Thymus (tissue), 11 donors: ENCODE data around the gene TMEM52. TPM values are rescaled to one million over a fixed set of nuclear protein-coding genes. Genes with fewer than 3 reads are reported as not detected.
A peak's percentile ranks its signal among the peaks of the same experiment; 100 is the strongest.

Experiments used
- DNase-seq, 9 donors: peaks; one replicate each; pipeline ENCODE4 v3.0.0-alpha.2; 2013; ENCODE audit warnings: low spot score in 9 of 9, low read depth in 6 of 9, missing footprints in 1 of 9
- H3K27ac ChIP-seq, 2 donors: one replicate each; pipeline ENCODE4 v1.5.1; 2013; ENCODE audit warnings: control low read depth in 1 of 2, low read depth in 1 of 2, low read length in 1 of 2, mild to moderate bottlenecking in 1 of 2, moderate library complexity in 1 of 2
- H3K27me3 ChIP-seq, 2 donors: one replicate each; pipeline ENCODE4 v1.5.1; 2013; ENCODE audit warnings: low read length in 1 of 2; ENCODE audit not compliant: control insufficient read depth in 2 of 2, insufficient read depth in 1 of 2
- H3K36me3 ChIP-seq, 2 donors: one replicate each; pipeline ENCODE4 v1.5.1; 2013; ENCODE audit warnings: low read length in 1 of 2, mild to moderate bottlenecking in 1 of 2, moderate library complexity in 1 of 2; ENCODE audit not compliant: control insufficient read depth in 2 of 2, insufficient read depth in 2 of 2
- H3K4me1 ChIP-seq, 2 donors: one replicate each; pipeline ENCODE4 v1.5.1; 2013; ENCODE audit warnings: low read length in 2 of 2; ENCODE audit not compliant: control insufficient read depth in 2 of 2, insufficient read depth in 2 of 2
- H3K4me3 ChIP-seq, 2 donors: one replicate each; pipeline ENCODE4 v1.5.1; 2013; ENCODE audit warnings: low read length in 2 of 2, control low read depth in 1 of 2, mild to moderate bottlenecking in 1 of 2
- H3K9me3 ChIP-seq, 2 donors: one replicate each; pipeline ENCODE4 v1.5.1; 2013; ENCODE audit warnings: low read length in 1 of 2, mild to moderate bottlenecking in 1 of 2; ENCODE audit not compliant: control insufficient read depth in 2 of 2, insufficient read depth in 1 of 2
- WGBS: extraction: QIAGEN DNeasy Blood & Tissue Kit; methylation state at CpG from one replicate; pipeline ENCODE4 v1.1.7; 2013; 5-methylcytosine and 5-hydroxymethylcytosine counted together
- polyA plus RNA-seq: library from polyadenylated mRNA; stranded (reverse); fragments of 200-250 nt; gene quantifications from one replicate; pipeline ENCODE4 v1.2.3, GENCODE V29; 2013
- total RNA-seq: library from RNA; stranded (reverse); fragments of 120-200 nt; gene quantifications from one replicate; pipeline ENCODE4 v1.2.4, GENCODE V29; 2013
- donor health status: healthy.

The TMEM52 gene
- total and polyA plus RNA-seq, 2 donors, result 0.28 to 0.94 TPM

DNA sequence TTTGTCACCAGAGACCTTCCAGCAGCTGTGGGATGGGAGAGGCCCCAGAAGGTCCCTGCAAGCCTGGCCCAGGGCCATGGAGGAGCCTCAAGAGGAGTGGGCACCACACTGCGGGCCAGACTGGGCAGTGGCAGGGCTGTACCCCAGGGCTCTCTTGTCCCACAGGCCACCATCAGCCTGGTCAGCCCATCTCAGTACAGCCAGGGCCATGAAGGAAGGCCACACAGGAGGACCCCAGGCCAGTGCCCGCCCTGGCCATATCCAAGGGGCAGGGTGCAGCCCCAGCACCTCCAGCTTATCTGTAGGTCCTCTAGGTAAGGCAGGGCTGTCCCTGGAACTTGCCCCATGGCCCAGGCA is 25.1 kb downstream of the TMEM52 start:
- Histone ChIP-seq H3K27me3 (no peaks in the 10 kb centered on the region), H3K27ac (no peak overlapping the region), H3K4me1 (peaks cover 10 to 39% of the 10 kb centered on the region in 2 donors), H3K36me3 (no peaks in the 10 kb centered on the region), H3K9me3 (no peaks in the 10 kb centered on the region), H3K4me3 (no peak overlapping the region)
- WGBS, result 98% methylated on average over 2 of the region's 2 CpGs
- DNase-seq, result no peak

DNA sequence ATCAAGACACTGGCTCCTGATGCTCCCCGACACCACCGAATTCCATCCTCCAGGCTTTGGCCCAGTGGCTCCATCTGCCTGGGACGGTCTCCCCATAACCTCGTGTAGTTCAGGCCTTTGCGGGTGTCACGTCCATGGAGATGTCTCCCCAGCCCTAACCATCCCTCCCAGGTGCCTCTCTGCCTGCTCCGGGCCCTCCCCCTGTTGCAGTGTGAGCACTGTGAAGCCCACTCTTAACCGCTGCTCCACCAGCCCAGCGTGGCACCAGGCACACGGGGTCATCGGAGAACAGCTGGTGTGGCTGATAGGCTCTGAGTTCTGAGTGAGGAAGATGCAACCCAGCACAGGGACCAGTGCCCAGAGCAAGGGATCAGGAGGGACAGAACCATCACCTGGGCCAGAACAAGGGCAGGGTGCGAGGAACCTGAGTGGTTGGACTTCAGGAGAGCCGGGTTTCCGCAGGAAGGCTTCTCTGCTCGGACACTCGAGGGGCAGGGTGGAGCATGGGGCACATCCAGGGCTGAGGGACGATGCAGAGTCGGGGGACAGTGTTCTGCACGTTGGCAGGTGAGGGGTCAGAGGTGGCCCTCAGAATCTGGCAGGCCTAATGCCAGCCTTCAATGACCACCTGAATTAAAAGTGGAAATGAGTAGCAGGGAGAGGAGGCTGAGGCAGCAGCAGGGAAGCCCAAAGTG is 25.6 kb downstream of the TMEM52 start:
- no peak overlapping the region for H3K27ac ChIP-seq
- no peaks in the 10 kb centered on the region for H3K9me3 ChIP-seq
- H3K4me3 ChIP-seq, result no peak overlapping the region
- H3K4me1 ChIP-seq, result peaks cover 10 to 44% of the 10 kb centered on the region in 2 donors
- no peak for DNase-seq
- no peaks in the 10 kb centered on the region for H3K27me3 ChIP-seq
- 97% methylated on average over 19 of the region's 19 CpGs for WGBS
- H3K36me3 ChIP-seq, result no peaks in the 10 kb centered on the region

DNA sequence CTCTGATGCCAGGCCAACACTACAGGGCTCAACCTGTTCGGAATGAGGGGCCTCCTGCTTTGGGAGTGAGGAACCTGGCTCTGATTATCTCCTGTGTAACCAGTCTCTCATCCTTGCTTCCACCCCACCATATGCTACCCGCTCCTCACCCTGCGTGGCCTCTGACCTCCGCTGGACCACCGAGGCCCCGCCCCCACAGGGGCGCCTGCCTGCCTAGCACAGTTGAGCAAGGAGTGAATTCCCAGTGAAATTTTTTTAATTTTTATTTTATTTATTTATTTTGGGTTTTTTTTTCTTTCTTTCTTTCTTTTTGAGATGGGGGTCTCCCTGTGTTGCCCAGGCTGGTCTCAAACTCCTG is 26.3 kb downstream of the TMEM52 start:
- 96% methylated on average over 7 of the region's 7 CpGs for WGBS
- H3K9me3 ChIP-seq, result no peaks in the 10 kb centered on the region
- H3K27me3 ChIP-seq, result no peaks in the 10 kb centered on the region
- peaks cover 13 to 49% of the 10 kb centered on the region in 2 donors for H3K4me1 ChIP-seq
- H3K27ac ChIP-seq, result peak overlapping the region in 1 of 2 donors; percentile 43
- H3K36me3 ChIP-seq, result peaks cover 2 to 3% of the 10 kb centered on the region in 2 donors
- peak overlapping the region in 1 of 2 donors; percentile 95 for H3K4me3 ChIP-seq
- DNase-seq, result no peak

DNA sequence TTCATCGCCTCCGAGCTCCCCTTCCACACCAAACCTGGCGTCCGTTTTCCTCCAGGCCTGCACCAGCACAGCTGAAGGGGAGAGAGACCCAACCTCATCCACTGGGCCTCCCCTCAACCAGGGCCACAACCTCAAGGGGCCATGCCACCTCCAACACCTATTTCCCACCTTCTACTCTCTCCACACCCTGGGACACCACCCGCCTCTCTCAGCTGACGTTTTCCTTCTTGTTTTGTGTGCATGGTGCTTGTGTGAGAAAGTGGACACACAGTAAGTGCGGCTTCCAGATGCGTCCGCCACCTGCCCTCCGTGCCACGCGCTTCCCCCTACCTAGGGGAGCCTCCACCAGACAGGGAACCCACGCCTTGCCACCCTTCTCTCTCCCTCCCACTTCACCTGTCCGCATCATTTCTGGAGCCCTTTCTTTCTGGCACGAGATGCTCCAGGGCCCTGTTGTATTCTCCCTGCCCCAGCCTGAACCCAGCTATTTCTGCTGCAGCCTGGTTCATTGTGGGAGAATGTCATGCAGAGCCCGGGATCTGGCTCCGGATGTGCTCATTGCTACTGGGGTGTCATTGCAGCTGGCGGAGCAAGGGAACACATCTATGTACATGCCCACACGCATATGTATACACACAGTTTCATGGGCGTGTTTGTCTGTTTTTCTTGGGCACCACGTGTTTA is 26.9 kb downstream of the TMEM52 start:
- H3K27ac ChIP-seq, result peak overlapping the region; percentile 75 to 94
- H3K27me3 ChIP-seq, result no peaks in the 10 kb centered on the region
- peaks cover 13 to 49% of the 10 kb centered on the region in 2 donors for H3K4me1 ChIP-seq
- H3K9me3 ChIP-seq, result no peaks in the 10 kb centered on the region
- H3K36me3 ChIP-seq, result peaks cover 2 to 3% of the 10 kb centered on the region in 2 donors
- 55% methylated on average over 21 of the region's 21 CpGs for WGBS
- no peak for DNase-seq
- H3K4me3 ChIP-seq, result peak overlapping the region; percentile 56 to 95

DNA sequence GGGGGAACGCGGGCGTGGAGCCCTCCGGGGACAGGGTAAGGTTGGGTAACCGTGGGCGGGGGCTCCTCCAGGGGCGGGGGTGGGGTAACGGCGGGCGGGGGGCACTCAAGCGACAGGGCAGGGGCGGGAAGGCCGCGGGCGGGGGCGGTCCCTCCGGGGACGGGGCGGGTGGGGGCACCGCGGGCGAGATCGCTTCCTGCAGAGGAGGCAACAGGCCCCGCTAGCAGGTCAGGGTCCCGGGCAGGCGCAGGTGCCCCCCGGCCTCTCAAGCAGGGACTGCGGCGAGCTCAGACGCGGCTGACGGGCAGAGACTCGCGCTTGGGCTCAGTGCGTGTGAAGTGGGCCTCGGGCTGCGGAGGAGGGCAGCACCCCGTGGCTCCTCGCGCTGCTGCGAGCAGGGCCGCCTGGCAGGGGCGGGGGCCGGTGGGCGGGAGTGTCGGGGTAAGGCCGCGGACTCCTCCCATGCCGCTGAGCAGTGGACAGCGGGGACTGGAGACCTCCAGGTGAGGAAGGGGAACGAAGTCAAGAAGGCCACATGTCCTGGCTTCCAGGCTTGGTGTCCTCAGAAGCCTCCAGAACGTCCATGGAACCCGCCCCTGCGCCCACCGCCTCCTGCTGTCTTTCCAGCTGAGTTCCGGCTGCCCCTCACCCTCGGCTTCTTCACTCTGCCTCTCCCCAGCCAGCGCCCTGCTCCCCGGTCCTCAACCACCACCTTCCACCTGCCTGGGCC is 27.6 kb downstream of the TMEM52 start:
- 3% methylated on average over 59 of the region's 59 CpGs for WGBS
- Histone ChIP-seq H3K27me3 (no peaks in the 10 kb centered on the region), H3K4me3 (peak overlapping the region; percentile 56 to 95), H3K9me3 (no peaks in the 10 kb centered on the region), H3K27ac (peak overlapping the region; percentile 83 to 97), H3K36me3 (peaks cover 2 to 3% of the 10 kb centered on the region in 2 donors), H3K4me1 (peaks cover 13 to 49% of the 10 kb centered on the region in 2 donors)
- DNase-seq, result peak in 4 of 9 donors; percentile 55 to 78 (median 63)

DNA sequence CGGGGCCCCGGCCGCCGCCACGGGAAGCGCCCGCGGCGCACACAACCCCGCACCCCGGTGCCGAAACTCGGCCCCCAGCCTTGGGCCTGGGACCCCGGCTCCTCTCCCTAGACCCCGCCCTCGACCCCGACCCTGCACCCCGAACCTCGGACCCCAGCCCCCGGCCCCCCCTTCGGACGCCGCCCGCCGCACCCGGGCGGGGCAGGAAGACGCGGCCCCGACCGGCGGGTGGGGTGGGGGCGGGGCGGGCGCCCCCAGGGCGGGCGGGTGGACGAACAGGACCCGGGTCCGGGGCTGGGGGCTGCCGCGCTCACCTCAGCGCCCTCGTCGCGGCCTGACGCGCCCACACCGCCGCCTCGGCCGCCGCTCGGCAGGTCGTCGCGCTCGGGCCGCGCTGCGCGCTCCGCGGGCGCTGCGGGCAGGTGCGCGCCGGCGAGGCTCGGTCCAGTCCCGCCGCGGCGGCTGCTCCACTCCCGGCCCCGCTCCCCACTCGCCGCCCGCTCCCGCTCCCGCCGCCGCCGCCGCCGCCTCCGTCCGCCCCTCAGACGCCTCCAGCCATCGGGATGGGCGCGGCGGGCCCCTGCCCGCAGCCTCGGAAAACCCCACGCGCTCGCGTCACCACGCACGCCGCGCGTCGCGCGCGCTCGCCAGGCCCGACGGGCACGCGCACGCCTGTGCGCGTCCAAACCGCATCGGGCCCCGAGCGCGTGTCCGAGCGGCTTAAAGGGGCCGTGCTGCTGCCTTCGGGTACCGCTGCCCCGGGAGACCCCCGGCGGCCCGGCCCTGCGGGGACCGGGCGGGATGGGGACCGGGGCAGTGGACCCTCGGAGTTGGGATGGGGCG is 28.4 kb downstream of the TMEM52 start, which contains the start of gene GNB1:
Gene GNB1, minus strand, starts transcription at position 582 of the 843 bp plus-strand sequence. CDS start 65,634 bp downstream, outside the sequence.
- DNase-seq, result peak in 8 of 9 donors; percentile 84 to 97 (median 90)
- peak within 1 kb of the TSS; percentile 83 to 97 for H3K27ac ChIP-seq
- H3K9me3 ChIP-seq, result no peaks in the 10 kb centered on the region
- H3K27me3 ChIP-seq, result no peaks in the 10 kb centered on the region
- H3K4me1 ChIP-seq, result peaks cover 13 to 44% of the 10 kb centered on the region in 2 donors
- peaks cover 2 to 3% of the 10 kb centered on the region in 2 donors for H3K36me3 ChIP-seq
- H3K4me3 ChIP-seq, result peak within 1 kb of the TSS; percentile 75 to 95
- under 1% methylated on average over 137 of the region's 137 CpGs for WGBS

DNA sequence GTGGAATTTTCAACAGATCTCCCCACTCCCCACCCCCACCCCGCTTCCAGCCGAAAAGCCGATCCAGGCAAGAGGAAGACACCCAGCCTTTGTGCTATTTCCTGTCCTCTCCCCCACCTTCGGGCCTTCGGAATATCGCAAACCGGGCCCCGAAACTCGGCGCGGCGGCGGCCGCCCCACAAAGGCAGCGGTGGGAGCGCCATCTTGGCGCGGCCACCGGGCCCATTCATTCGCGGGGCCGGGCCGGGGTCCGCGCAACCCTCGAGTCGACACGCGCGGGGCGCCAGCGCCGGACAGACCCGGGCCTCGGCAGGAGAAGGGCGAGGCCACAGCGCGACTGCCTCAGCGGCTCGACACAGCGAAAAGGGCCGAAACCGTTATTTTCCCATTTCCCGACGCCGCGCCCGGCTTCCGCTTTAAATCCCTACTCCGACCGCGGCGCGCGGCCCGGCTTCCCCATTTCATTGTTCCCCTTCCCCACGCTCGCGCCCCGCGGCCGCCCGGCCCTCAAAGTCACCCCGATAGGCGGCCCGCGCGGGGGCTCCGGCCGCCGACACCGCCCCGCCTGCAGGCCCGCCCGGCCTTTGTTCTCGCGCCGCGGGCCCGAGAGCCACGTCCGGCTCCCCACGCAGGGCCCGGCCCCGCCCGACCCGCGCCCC is 29.1 kb downstream of the TMEM52 start:
- H3K4me1 ChIP-seq, result peaks cover 13 to 37% of the 10 kb centered on the region in 2 donors
- no peaks in the 10 kb centered on the region for H3K9me3 ChIP-seq
- DNase-seq, result peak in 2 of 9 donors; percentile 24 to 59
- no peaks in the 10 kb centered on the region for H3K27me3 ChIP-seq
- under 1% methylated on average over 88 of the region's 88 CpGs for WGBS
- peak overlapping the region; percentile 75 to 95 for H3K4me3 ChIP-seq
- H3K36me3 ChIP-seq, result peaks cover 2 to 3% of the 10 kb centered on the region in 2 donors
- peak overlapping the region; percentile 78 to 97 for H3K27ac ChIP-seq

DNA sequence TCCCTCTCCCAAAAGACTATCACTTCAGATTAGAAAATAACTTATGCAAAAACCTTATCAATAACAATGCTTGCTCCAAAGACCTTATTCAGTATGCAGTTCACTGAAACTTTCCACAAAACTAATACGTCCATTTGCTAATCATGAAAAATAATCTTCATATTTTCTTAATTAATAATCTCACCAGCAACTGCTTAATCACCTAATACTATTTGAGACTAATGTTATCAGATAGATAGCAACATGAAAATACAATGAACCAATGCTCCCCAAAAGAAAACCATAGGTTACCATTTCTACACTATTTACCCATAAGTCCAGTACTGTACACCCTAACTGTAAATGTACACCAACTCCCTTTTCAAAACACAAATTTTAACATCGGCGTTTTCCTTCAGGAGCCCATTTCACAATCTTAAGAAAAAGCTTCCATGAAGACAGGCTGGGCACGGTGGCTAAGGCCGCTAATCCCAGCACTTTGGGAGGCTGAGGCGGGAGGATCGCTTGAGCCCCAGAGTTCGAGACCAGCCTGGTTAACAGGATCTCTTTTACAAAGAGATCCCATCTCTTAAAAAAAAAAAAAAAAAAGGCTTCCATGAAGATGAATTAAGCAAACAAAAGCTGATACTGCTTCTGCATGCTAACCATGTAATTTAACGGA is 29.9 kb downstream of the TMEM52 start:
- H3K27me3 ChIP-seq, result no peaks in the 10 kb centered on the region

More for the DNA sequence above, 29.9 kb downstream of the TMEM52 start:
- Histone ChIP-seq H3K4me3 (peak overlapping the region; percentile 75 to 95), H3K27ac (peak overlapping the region in 1 of 2 donors; percentile 32), H3K36me3 (peaks cover 2 to 3% of the 10 kb centered on the region in 2 donors), H3K4me1 (peaks cover 13 to 29% of the 10 kb centered on the region in 2 donors), H3K9me3 (no peaks in the 10 kb centered on the region)
- DNase-seq, result no peak
- WGBS, result 18% methylated on average over 9 of the region's 9 CpGs
